Astrocyte (in vitro differentiated cells and primary cell): ENCODE results near the gene ARCN1.

ENCODE experiments used
- CTCF ChIP-seq: IDR thresholded peaks from 2 replicates; pipeline ENCODE4 v1.5.1; 2011; ENCODE audit warnings: low read depth, mild to moderate bottlenecking, inconsistent platforms, low read length, moderate library complexity; ENCODE audit not compliant: insufficient read depth
- EZH2 ChIP-seq: IDR thresholded peaks from 2 replicates; pipeline ENCODE4 v1.6.1; 2012; ENCODE audit warnings: mild to moderate bottlenecking, low read length, inconsistent platforms; ENCODE audit not compliant: insufficient read depth

- TF ChIP-seq CTCF = no peak
- no peak for TF ChIP-seq EZH2
Observed at GRCh38 chr11:118524757-118525470, 47.3 kb upstream of the ARCN1 start.
